Fibroblast of skin of back (primary cell): ENCODE results near the gene SRSF3.
"Not testable (repeated sequence)": the region's sequence is repeated elsewhere in the genome, so short reads cannot be mapped to it uniquely, and the experiment has no call there.

Source experiments
- DNase-seq: peaks from one replicate; pipeline ENCODE4 v3.0.0-alpha.2; 2013

Gene SRSF3

GRCh38 chr6:36650848-36651478 lies 56.8 kb downstream of the SRSF3 start:
- DNase-seq = no peak

- no peak for DNase-seq
These were observed 57.7 kb downstream of the SRSF3 start for GRCh38 chr6:36651659-36652379.

GRCh38 chr6:36654469-36654868 lies 60.3 kb downstream of the SRSF3 start:
- DNase-seq = not testable (repeated sequence)
